Activated CD8-positive, alpha-beta memory T cell treated with anti-CD3 and anti-CD28 coated beads, Interleukin-2, amount 50 U/mL, for 1 hour (primary cell): ENCODE data around the gene TTBK2.
"Not testable (repeated sequence)": the region's sequence is repeated elsewhere in the genome, so short reads cannot be mapped to it uniquely, and the experiment has no call there.

Source experiments
- DNase-seq: peaks from one replicate; pipeline ENCODE4 v3.0.0-alpha.2; 2020; ENCODE audit errors: extremely low read depth

Gene TTBK2

GRCh38 chr15:42826251-42826890 is 94.2 kb downstream of the TTBK2 start:
- no peak for DNase-seq

DNA sequence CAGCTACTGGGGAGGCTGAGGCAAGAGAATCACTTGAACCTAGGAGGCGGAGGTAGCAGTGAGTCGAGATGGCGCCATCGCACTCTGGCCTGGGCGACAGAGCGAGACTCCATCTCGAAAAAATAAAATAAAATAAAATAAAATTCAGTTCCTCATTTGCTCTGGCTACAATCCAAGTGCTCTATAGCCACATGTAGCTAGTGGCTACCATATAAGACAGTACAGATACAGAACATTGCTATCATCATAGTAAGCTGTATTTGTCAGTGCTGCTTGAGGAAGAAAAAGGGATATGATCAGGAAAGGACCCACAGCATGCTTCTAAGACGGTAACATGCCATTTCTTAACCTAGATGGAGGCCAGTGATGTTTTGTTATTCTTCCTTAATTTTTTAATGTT is 95.0 kb downstream of the TTBK2 start:
- DNase-seq, result no peak

DNA sequence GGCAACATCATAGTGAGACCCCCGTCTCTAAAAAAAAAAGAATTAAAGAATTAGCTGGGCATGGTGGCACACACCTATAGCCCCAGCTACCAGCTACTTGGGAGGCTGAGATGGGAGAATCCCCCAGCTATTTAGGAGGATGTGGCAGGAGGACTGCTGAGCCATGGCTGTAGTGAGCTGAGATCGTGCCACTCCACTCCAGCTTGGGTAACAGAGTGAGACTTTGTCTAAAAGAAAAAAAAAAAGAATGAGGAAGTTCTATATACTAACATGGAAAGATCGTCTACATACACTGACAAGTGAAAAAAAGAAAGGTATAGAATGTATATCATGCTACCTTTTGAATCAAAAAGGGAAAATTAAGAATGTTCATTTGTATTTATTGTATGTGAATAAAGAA is 99.8 kb downstream of the TTBK2 start:
- no peak for DNase-seq

DNA sequence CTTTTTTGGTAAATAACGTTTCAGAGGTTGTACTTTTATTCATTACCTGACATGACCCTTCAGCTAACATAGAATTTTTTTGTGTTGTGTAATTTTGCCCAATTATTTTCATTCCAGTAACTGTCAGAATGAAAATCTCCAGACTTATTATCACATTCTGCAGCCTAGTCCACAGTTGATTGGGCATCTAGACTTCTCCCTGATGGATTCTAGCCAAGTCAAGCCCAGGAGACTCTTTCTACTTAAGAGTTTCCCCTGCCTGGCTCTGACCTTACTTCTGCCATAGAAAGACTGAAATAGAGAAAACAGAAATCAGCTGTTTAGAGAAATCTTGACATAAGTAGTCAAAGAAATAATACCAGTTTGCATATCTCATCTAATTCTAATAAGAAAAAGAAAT is 100.8 kb downstream of the TTBK2 start:
- no peak for DNase-seq

- no peak for DNase-seq
Measured at GRCh38 chr15:42811433-42811832, 109.1 kb downstream of the TTBK2 start.

- DNase-seq, result no peak
Measured at GRCh38 chr15:42808913-42809312, 111.7 kb downstream of the TTBK2 start.

DNA sequence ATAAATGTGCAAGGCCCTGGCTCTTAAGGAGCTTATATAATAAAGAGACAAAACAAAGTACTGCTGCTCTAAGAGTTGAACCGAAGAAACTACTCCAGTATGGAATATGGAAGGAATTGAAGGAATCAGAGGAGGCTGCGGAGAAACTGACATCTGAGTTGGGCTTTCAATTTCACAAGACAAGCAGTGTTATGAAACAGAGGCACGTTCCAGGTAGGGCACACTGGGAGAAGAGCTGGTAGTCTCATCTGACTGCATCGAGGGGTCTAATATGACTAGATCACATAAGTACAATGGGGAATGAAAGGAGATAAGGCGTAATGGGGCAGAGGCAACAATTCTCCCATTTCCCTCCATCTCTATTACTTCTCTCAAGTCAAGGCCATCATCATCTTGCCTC is 115.3 kb downstream of the TTBK2 start:
- no peak for DNase-seq

DNA sequence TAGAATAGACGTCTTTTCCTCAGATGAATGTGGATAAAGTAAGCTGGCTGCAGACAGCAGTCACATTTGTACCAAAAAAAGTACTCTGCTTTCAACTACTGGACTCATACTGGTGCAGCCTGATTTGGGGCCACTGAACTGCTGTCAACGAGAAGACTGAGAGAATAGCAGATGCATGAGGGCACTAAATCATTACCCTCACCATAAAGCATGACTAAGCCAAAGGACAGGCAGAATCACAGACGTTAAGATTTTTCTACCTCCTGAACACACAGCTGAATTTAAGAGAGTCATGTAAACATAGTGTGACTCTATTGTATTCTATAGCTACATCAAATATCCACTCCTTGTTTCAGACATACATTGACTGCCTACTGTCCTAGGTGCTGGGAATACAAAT is 115.8 kb downstream of the TTBK2 start:
- DNase-seq, result no peak

GRCh38 chr15:42803436-42803835 is 117.1 kb downstream of the TTBK2 start:
- DNase-seq, result no peak

GRCh38 chr15:42802168-42802567 is 118.4 kb downstream of the TTBK2 start:
- no peak for DNase-seq

DNA sequence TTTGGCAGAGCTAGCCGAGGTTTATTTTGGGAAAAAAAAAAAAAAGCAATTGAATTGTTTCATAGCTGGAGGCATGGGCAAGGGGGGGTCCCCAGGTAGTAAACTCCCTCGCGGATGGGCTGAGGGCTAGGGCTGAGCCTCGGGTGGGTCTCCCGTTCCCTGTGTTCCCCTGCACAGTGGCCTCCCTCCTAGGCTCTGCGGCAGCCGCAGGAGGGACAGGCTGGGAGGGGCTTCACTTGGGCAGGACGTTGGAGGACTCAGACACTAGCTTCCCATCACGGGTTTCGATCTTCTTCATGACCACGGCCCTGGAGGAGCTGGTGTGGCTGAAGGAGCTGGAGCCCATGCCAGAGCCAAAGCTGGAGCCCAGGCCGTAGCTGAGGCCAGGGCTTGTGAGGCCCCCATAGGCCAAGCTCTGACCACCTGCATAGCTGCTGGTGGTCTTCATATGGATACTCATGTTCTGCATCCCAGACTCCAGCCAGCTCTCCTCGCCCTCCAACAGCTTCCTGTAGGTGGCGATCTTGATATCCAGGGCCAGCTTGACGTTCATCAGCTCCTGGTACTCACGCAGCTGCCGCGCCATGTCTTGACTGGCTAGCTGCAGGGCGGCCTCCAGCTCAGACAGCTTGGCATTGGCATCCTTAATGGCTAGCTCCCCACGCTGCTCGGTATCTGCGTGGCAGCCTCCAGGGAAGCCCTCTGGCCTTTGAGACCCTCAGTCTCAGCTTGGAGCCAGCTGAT is 119.7 kb downstream of the TTBK2 start:
- no peak for DNase-seq

GRCh38 chr15:42798802-42799201 is 121.8 kb downstream of the TTBK2 start:
- DNase-seq, result no peak

DNA sequence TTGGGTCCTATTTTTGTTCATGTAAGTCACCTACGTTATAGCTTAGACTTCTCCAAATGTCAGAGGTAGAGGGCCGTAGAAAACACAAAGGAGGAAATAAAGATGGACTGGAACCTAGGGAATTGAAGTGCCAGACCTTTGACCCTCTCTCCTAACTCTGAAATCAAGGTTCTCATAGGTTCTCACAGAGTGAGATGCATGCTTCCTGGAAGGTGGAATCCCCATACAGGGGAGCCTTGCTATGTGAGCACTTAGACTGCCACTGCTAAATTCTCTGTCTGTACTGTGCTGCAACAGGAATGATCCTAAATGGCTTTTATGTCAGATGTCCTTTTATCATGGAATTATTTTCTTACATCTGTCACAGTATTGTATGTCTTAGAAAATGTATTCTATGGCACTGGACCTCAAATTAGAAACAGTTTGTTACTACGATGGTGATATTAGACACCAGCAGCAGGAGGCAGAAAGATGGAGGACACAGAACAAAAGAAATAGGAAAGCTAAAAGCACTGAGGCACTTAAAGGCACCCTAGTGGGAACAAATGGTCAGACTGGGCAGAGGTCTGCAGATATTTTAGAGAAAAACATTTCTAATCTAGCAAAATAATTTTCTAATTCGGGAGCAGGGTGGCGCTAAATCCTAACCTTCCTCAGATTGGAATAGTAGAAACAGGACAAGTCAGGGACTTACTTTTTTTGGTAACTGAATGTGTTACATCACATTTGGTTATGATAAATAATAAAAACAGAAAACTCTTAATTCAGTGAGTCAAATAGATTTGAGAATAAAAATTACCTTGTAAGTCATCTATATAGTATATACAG is 123.4 kb downstream of the TTBK2 start:
- DNase-seq, result no peak

DNA sequence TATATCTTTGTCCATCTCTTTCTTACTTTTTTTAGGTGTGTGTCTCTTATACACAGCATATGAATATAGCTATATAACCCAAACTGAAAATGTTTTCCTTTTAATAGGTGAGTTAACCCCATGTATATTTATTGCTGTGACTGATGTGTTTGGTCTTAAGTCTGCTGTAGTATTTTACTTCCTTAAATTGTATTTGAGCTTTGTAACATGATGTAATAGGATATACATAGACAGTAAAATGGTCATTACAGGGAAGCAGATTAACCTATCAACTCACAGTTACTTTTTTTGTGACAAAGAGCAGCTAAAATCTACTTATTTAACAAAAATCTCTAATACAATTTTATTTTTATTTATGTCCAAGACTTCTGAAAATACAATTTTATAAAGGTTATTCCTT is 131.9 kb downstream of the TTBK2 start:
- no peak for DNase-seq

DNA sequence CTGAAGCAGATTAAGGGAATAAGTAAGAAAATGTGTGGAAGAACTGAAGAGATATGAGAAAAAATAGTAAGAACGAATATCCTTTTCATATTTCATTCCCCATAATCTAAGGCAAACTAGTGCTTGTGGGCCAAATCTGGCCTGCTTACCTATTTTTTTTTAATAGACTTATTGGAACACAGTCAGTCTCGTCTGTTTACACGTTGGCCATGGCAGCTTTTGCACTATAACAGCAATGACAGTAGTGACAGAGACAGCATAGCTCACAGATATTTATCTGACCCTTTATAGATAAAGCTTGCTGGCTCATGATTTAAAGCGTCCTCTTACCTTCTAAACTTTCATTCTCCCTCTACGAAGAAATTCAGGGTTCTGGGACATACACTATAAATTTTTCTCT is 133.6 kb downstream of the TTBK2 start:
- no peak for DNase-seq

DNA sequence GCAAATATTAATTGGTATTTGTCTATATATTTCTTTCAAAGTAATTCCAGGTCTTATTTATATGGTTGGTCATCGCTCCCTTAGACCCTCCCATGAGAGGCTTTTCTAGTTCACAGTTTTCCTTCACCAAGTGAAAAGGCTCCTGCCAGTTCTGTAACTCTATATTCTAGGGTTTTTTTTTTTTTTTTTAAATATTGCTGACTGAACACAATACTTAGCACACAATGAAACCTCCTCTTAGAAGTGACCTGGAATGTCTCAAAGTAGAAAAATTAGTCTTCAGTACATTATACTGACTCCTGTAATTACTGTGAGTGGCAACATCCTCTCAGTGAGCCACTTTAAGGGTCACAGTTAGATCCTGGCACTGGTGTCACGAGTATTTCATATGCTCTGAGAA is 135.0 kb downstream of the TTBK2 start:
- no peak for DNase-seq

GRCh38 chr15:42784705-42785104 is 135.9 kb downstream of the TTBK2 start:
- DNase-seq, result no peak

GRCh38 chr15:42782716-42783115 is 137.9 kb downstream of the TTBK2 start:
- DNase-seq, result no peak

DNA sequence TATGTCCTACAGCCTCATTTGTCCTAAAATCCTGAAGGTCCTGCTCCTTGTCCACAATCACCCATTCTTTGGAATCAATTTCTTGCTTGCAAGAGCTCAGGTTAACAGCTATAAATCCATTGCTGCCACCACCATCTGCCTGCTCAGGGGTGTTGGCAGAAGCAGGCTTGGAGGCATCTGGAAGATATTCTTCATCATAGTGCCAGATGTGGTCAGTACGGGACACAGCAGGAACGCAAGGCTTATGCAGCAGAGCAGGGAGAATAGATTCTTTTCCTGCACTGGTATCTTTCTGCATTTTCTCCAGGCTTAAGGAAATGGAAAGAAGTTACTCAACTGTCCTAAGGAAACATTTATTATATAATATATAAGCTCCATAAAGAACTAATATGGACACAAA is 145.2 kb downstream of the TTBK2 start:
- DNase-seq, result no peak

- DNase-seq, result no peak
Measured at GRCh38 chr15:42772901-42773300, 147.7 kb downstream of the TTBK2 start.

GRCh38 chr15:42772144-42772543 is 148.4 kb downstream of the TTBK2 start:
- no peak for DNase-seq

DNA sequence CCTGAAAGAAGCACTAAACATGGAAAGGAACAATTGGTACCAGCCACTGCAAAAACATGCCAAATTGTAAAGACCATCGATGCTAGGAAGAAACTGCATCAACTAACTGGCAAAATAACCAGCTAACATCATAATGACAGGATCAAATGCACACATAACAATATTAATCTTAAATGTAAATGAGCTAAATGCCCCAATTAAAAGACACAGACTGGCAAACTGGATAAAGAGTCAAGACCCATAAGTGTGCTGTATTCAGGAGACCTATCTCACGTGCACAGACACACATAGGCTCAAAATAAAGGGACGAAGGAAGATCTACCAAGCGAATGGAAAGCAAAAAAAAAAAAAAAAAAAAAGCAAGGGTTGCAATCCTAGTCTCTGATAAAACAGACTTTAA is 154.5 kb downstream of the TTBK2 start:
- not testable (repeated sequence) for DNase-seq
